ENCODE measurements around the gene OR2T10.
"Not testable (repeated sequence)": the region's sequence is repeated elsewhere in the genome, so short reads cannot be mapped to it uniquely, and the experiment has no call there.

The OR2T10 gene

GRCh38 chr1:248576260-248576980 is 21.1 kb downstream of the OR2T10 start:
- Histone ChIP-seq H3K79me2 (no peaks in the 10 kb centered on the region), H3K4me1 (no peaks in the 10 kb centered on the region), H2AFZ (no peak overlapping the region), H3K9ac (no peak overlapping the region), H3K9me3 (ENCODE audit: control insufficient read depth, low read length) (no peaks in the 10 kb centered on the region), H3K27me3 (ENCODE audit: control insufficient read depth, insufficient read depth, low read length) (no peaks in the 10 kb centered on the region), H3K27ac (no peak overlapping the region), H3K4me3 (ENCODE audit: low read depth, low read length) (no peak overlapping the region), H3K4me2 (ENCODE audit: low read length) (no peak overlapping the region), H3K36me3 (ENCODE audit: control insufficient read depth, insufficient read depth, low read length) (no peaks in the 10 kb centered on the region)
- TF ChIP-seq CTCF (IDR thresholded peaks at IDR 0.05) = no peak

- not testable (repeated sequence) for H2AFZ ChIP-seq; H3K79me2 ChIP-seq; H3K4me1 ChIP-seq; H3K27ac ChIP-seq; H3K4me2 ChIP-seq (ENCODE audit: low read length); H3K9me3 ChIP-seq (ENCODE audit: control insufficient read depth, low read length); H3K4me3 ChIP-seq (ENCODE audit: low read depth, low read length); H3K9ac ChIP-seq; H3K27me3 ChIP-seq (ENCODE audit: control insufficient read depth, insufficient read depth, low read length); H3K36me3 ChIP-seq (ENCODE audit: control insufficient read depth, insufficient read depth, low read length)
Observed at GRCh38 chr1:248574657-248575056, 22.8 kb downstream of the OR2T10 start, which contains the start of gene OR2T34. Gene OR2T34, minus strand, starts transcription at chr1:248574757. Its CDS starts 0 bp downstream, at chr1:248574757.

GRCh38 chr1:248573856-248574255 is 23.6 kb downstream of the OR2T10 start:
- H3K27ac ChIP-seq; H3K27me3 ChIP-seq (ENCODE audit: control insufficient read depth, insufficient read depth, low read length); H3K36me3 ChIP-seq (ENCODE audit: control insufficient read depth, insufficient read depth, low read length); H3K4me2 ChIP-seq (ENCODE audit: low read length); H3K4me1 ChIP-seq; H3K9ac ChIP-seq; H3K79me2 ChIP-seq; H3K4me3 ChIP-seq (ENCODE audit: low read depth, low read length); H3K9me3 ChIP-seq (ENCODE audit: control insufficient read depth, low read length); H2AFZ ChIP-seq: not testable (repeated sequence)

GRCh38 chr1:248572049-248572448 is 25.5 kb downstream of the OR2T10 start:
- not testable (repeated sequence) for H3K27ac ChIP-seq; H3K4me1 ChIP-seq; H3K9me3 ChIP-seq (ENCODE audit: control insufficient read depth, low read length); H3K27me3 ChIP-seq (ENCODE audit: control insufficient read depth, insufficient read depth, low read length); H2AFZ ChIP-seq; H3K4me3 ChIP-seq (ENCODE audit: low read depth, low read length); H3K4me2 ChIP-seq (ENCODE audit: low read length); H3K79me2 ChIP-seq; H3K9ac ChIP-seq; H3K36me3 ChIP-seq (ENCODE audit: control insufficient read depth, insufficient read depth, low read length)

- not testable (repeated sequence) for H3K27ac ChIP-seq; H3K79me2 ChIP-seq; H3K4me3 ChIP-seq (ENCODE audit: low read depth, low read length); H2AFZ ChIP-seq; H3K9me3 ChIP-seq (ENCODE audit: control insufficient read depth, low read length); H3K9ac ChIP-seq; H3K4me1 ChIP-seq; H3K27me3 ChIP-seq (ENCODE audit: control insufficient read depth, insufficient read depth, low read length); H3K4me2 ChIP-seq (ENCODE audit: low read length); H3K36me3 ChIP-seq (ENCODE audit: control insufficient read depth, insufficient read depth, low read length)
Observed at GRCh38 chr1:248570811-248571210, 26.7 kb downstream of the OR2T10 start.

- H2AFZ ChIP-seq, H3K4me1 ChIP-seq: not testable (repeated sequence)
Observed at GRCh38 chr1:248569049-248569448, 28.5 kb downstream of the OR2T10 start.

GRCh38 chr1:248565530-248566373 is 31.7 kb downstream of the OR2T10 start:
- H3K9ac ChIP-seq; H3K9me3 ChIP-seq (ENCODE audit: control insufficient read depth, low read length): not testable (repeated sequence)

More at GRCh38 chr1:248569049-248569448, 28.5 kb downstream of the OR2T10 start:
- not testable (repeated sequence) for H3K27me3 ChIP-seq (ENCODE audit: control insufficient read depth, insufficient read depth, low read length); H3K9ac ChIP-seq; H3K4me2 ChIP-seq (ENCODE audit: low read length); H3K9me3 ChIP-seq (ENCODE audit: control insufficient read depth, low read length); H3K4me3 ChIP-seq (ENCODE audit: low read depth, low read length); H3K36me3 ChIP-seq (ENCODE audit: control insufficient read depth, insufficient read depth, low read length); H3K27ac ChIP-seq; H3K79me2 ChIP-seq

GRCh38 chr1:248562672-248563071 is 34.8 kb downstream of the OR2T10 start, which contains the start of gene OR2T29:
Gene OR2T29, minus strand, starts transcription at chr1:248562772. Its CDS starts 3,281 bp downstream, at chr1:248559491.
- not testable (repeated sequence) for H3K9ac ChIP-seq

More at GRCh38 chr1:248565530-248566373, 31.7 kb downstream of the OR2T10 start:
- H3K79me2 ChIP-seq; H3K4me3 ChIP-seq (ENCODE audit: low read depth, low read length); H3K4me2 ChIP-seq (ENCODE audit: low read length); H3K27ac ChIP-seq; H3K4me1 ChIP-seq; H3K36me3 ChIP-seq (ENCODE audit: control insufficient read depth, insufficient read depth, low read length); H2AFZ ChIP-seq; H3K27me3 ChIP-seq (ENCODE audit: control insufficient read depth, insufficient read depth, low read length): not testable (repeated sequence)

GRCh38 chr1:248551027-248551426 is 46.5 kb downstream of the OR2T10 start:
- not testable (repeated sequence) for H3K4me3 ChIP-seq (ENCODE audit: low read depth, low read length); H3K79me2 ChIP-seq; H3K4me1 ChIP-seq; H3K27ac ChIP-seq; H3K27me3 ChIP-seq (ENCODE audit: control insufficient read depth, insufficient read depth, low read length); H3K36me3 ChIP-seq (ENCODE audit: control insufficient read depth, insufficient read depth, low read length); H3K9ac ChIP-seq; H2AFZ ChIP-seq; H3K9me3 ChIP-seq (ENCODE audit: control insufficient read depth, low read length); H3K4me2 ChIP-seq (ENCODE audit: low read length)

More at GRCh38 chr1:248562672-248563071, 34.8 kb downstream of the OR2T10 start, which contains the start of gene OR2T29:
- not testable (repeated sequence) for H3K27ac ChIP-seq; H3K4me2 ChIP-seq (ENCODE audit: low read length); H3K9me3 ChIP-seq (ENCODE audit: control insufficient read depth, low read length); H3K4me1 ChIP-seq; H3K79me2 ChIP-seq; H3K36me3 ChIP-seq (ENCODE audit: control insufficient read depth, insufficient read depth, low read length); H3K27me3 ChIP-seq (ENCODE audit: control insufficient read depth, insufficient read depth, low read length); H2AFZ ChIP-seq; H3K4me3 ChIP-seq (ENCODE audit: low read depth, low read length)

- not testable (repeated sequence) for H3K79me2 ChIP-seq, H2AFZ ChIP-seq, H3K9ac ChIP-seq
Observed at GRCh38 chr1:248547383-248547782, 50.1 kb downstream of the OR2T10 start.

More at GRCh38 chr1:248547383-248547782, 50.1 kb downstream of the OR2T10 start:
- not testable (repeated sequence) for H3K9me3 ChIP-seq (ENCODE audit: control insufficient read depth, low read length); H3K4me3 ChIP-seq (ENCODE audit: low read depth, low read length); H3K27me3 ChIP-seq (ENCODE audit: control insufficient read depth, insufficient read depth, low read length); H3K4me1 ChIP-seq; H3K36me3 ChIP-seq (ENCODE audit: control insufficient read depth, insufficient read depth, low read length); H3K27ac ChIP-seq; H3K4me2 ChIP-seq (ENCODE audit: low read length)

Data from parathyroid adenoma (tissue), 2 donors.